ENCODE measurements around the gene PPP1R12B.
"Not testable (repeated sequence)": the region's sequence is repeated elsewhere in the genome, so short reads cannot be mapped to it uniquely, and the experiment has no call there.

PPP1R12B gene

GRCh38 chr1:202580619-202581018 lies 232.1 kb downstream of the PPP1R12B start:
- no peak for DNase-seq
- H3K27me3 Mint-ChIP-seq, result no peaks in the 10 kb centered on the region
- H3K27ac Mint-ChIP-seq, result no peak overlapping the region
- H3K36me3 Mint-ChIP-seq (ENCODE audit: low read depth), result peaks cover 30% of the 10 kb centered on the region
- H3K4me3 Mint-ChIP-seq, result no peak overlapping the region
- no peaks in the 10 kb centered on the region for H3K9me3 Mint-ChIP-seq
- H3K4me1 Mint-ChIP-seq (ENCODE audit: low read depth), result no peaks in the 10 kb centered on the region

- not testable (repeated sequence) for DNase-seq; H3K9me3 Mint-ChIP-seq; H3K4me3 Mint-ChIP-seq; H3K27me3 Mint-ChIP-seq; H3K27ac Mint-ChIP-seq; H3K4me1 Mint-ChIP-seq (ENCODE audit: low read depth)
- H3K36me3 Mint-ChIP-seq (ENCODE audit: low read depth), result peaks cover 30% of the 10 kb centered on the region
These were observed 233.9 kb downstream of the PPP1R12B start for GRCh38 chr1:202582350-202582749.

- no peak for DNase-seq
- H3K27me3 Mint-ChIP-seq, result no peaks in the 10 kb centered on the region
- H3K4me1 Mint-ChIP-seq (ENCODE audit: low read depth), result no peaks in the 10 kb centered on the region
- H3K9me3 Mint-ChIP-seq, result no peaks in the 10 kb centered on the region
- H3K27ac Mint-ChIP-seq, result no peak overlapping the region
- peaks cover 29% of the 10 kb centered on the region for H3K36me3 Mint-ChIP-seq (ENCODE audit: low read depth)
- no peak overlapping the region for H3K4me3 Mint-ChIP-seq
These were observed 236.4 kb downstream of the PPP1R12B start for GRCh38 chr1:202584707-202585589.

- Mint-ChIP-seq H3K27ac (no peak overlapping the region), H3K27me3 (no peaks in the 10 kb centered on the region), H3K4me1 (ENCODE audit: low read depth) (no peaks in the 10 kb centered on the region), H3K36me3 (ENCODE audit: low read depth) (peaks cover 23% of the 10 kb centered on the region), H3K4me3 (no peak overlapping the region), H3K9me3 (no peaks in the 10 kb centered on the region)
- no peak for DNase-seq
These were observed 237.1 kb downstream of the PPP1R12B start for GRCh38 chr1:202585590-202585933.

GRCh38 chr1:202586018-202586821 lies 237.7 kb downstream of the PPP1R12B start:
- H3K36me3 Mint-ChIP-seq (ENCODE audit: low read depth), result peaks cover 17% of the 10 kb centered on the region
- no peak overlapping the region for H3K4me3 Mint-ChIP-seq
- no peak overlapping the region for H3K27ac Mint-ChIP-seq
- H3K4me1 Mint-ChIP-seq (ENCODE audit: low read depth), result no peaks in the 10 kb centered on the region
- H3K27me3 Mint-ChIP-seq, result no peaks in the 10 kb centered on the region
- H3K9me3 Mint-ChIP-seq, result no peaks in the 10 kb centered on the region
- no peak for DNase-seq

- Mint-ChIP-seq H3K27ac (no peak overlapping the region), H3K36me3 (ENCODE audit: low read depth) (peaks cover 11% of the 10 kb centered on the region)
These were observed 238.4 kb downstream of the PPP1R12B start for GRCh38 chr1:202586871-202587270.

GRCh38 chr1:202587859-202588485 lies 239.5 kb downstream of the PPP1R12B start:
- no peak overlapping the region for H3K27ac Mint-ChIP-seq
- H3K27me3 Mint-ChIP-seq, result no peaks in the 10 kb centered on the region
- no peaks in the 10 kb centered on the region for H3K9me3 Mint-ChIP-seq
- H3K36me3 Mint-ChIP-seq (ENCODE audit: low read depth), result peaks cover 4% of the 10 kb centered on the region
- no peak for DNase-seq
- H3K4me3 Mint-ChIP-seq, result no peak overlapping the region
- no peaks in the 10 kb centered on the region for H3K4me1 Mint-ChIP-seq (ENCODE audit: low read depth)

More at GRCh38 chr1:202586871-202587270, 238.4 kb downstream of the PPP1R12B start:
- no peaks in the 10 kb centered on the region for H3K27me3 Mint-ChIP-seq
- no peaks in the 10 kb centered on the region for H3K9me3 Mint-ChIP-seq
- no peak overlapping the region for H3K4me3 Mint-ChIP-seq
- no peak for DNase-seq
- no peaks in the 10 kb centered on the region for H3K4me1 Mint-ChIP-seq (ENCODE audit: low read depth)

GRCh38 chr1:202588503-202589189 lies 240.1 kb downstream of the PPP1R12B start:
- Mint-ChIP-seq H3K4me3 (no peak overlapping the region), H3K9me3 (no peaks in the 10 kb centered on the region), H3K4me1 (ENCODE audit: low read depth) (no peaks in the 10 kb centered on the region), H3K27ac (no peak overlapping the region), H3K36me3 (ENCODE audit: low read depth) (no peaks in the 10 kb centered on the region), H3K27me3 (no peaks in the 10 kb centered on the region)
- DNase-seq, result no peak

GRCh38 chr1:202589190-202589930 lies 240.9 kb downstream of the PPP1R12B start:
- Mint-ChIP-seq H3K4me3 (no peak overlapping the region), H3K27ac (no peak overlapping the region), H3K9me3 (no peaks in the 10 kb centered on the region), H3K36me3 (ENCODE audit: low read depth) (no peaks in the 10 kb centered on the region), H3K27me3 (no peaks in the 10 kb centered on the region), H3K4me1 (ENCODE audit: low read depth) (no peaks in the 10 kb centered on the region)
- DNase-seq, result no peak

- H3K27me3 Mint-ChIP-seq, result no peaks in the 10 kb centered on the region
- no peak for DNase-seq
- H3K36me3 Mint-ChIP-seq (ENCODE audit: low read depth), result no peaks in the 10 kb centered on the region
- H3K4me1 Mint-ChIP-seq (ENCODE audit: low read depth), result no peaks in the 10 kb centered on the region
- H3K27ac Mint-ChIP-seq, result no peak overlapping the region
- no peaks in the 10 kb centered on the region for H3K9me3 Mint-ChIP-seq
- no peak overlapping the region for H3K4me3 Mint-ChIP-seq
These were observed 241.6 kb downstream of the PPP1R12B start for GRCh38 chr1:202590126-202590525.

- no peak overlapping the region for H3K4me3 Mint-ChIP-seq
- H3K27me3 Mint-ChIP-seq, result no peaks in the 10 kb centered on the region
These were observed 242.5 kb downstream of the PPP1R12B start for GRCh38 chr1:202590975-202591411.

GRCh38 chr1:202591515-202591914 lies 243.0 kb downstream of the PPP1R12B start:
- no peak for DNase-seq
- H3K4me3 Mint-ChIP-seq, result no peak overlapping the region
- no peaks in the 10 kb centered on the region for H3K27me3 Mint-ChIP-seq
- H3K27ac Mint-ChIP-seq, result no peak overlapping the region
- H3K36me3 Mint-ChIP-seq (ENCODE audit: low read depth), result no peaks in the 10 kb centered on the region
- H3K4me1 Mint-ChIP-seq (ENCODE audit: low read depth), result no peaks in the 10 kb centered on the region
- no peaks in the 10 kb centered on the region for H3K9me3 Mint-ChIP-seq

More at GRCh38 chr1:202590975-202591411, 242.5 kb downstream of the PPP1R12B start:
- Mint-ChIP-seq H3K4me1 (ENCODE audit: low read depth) (no peaks in the 10 kb centered on the region), H3K9me3 (no peaks in the 10 kb centered on the region), H3K27ac (no peak overlapping the region), H3K36me3 (ENCODE audit: low read depth) (no peaks in the 10 kb centered on the region)
- no peak for DNase-seq

GRCh38 chr1:202592146-202592545 lies 243.6 kb downstream of the PPP1R12B start:
- no peak overlapping the region for H3K4me3 Mint-ChIP-seq
- no peaks in the 10 kb centered on the region for H3K9me3 Mint-ChIP-seq
- H3K27ac Mint-ChIP-seq, result no peak overlapping the region
- H3K36me3 Mint-ChIP-seq (ENCODE audit: low read depth), result no peaks in the 10 kb centered on the region
- no peak for DNase-seq
- H3K27me3 Mint-ChIP-seq, result no peaks in the 10 kb centered on the region
- no peaks in the 10 kb centered on the region for H3K4me1 Mint-ChIP-seq (ENCODE audit: low read depth)

GRCh38 chr1:202593845-202594244 lies 245.3 kb downstream of the PPP1R12B start:
- Mint-ChIP-seq H3K27me3 (no peaks in the 10 kb centered on the region), H3K4me3 (no peak overlapping the region), H3K9me3 (no peaks in the 10 kb centered on the region), H3K36me3 (ENCODE audit: low read depth) (no peaks in the 10 kb centered on the region), H3K4me1 (ENCODE audit: low read depth) (no peaks in the 10 kb centered on the region), H3K27ac (no peak overlapping the region)
- DNase-seq, result no peak

Data from activated T-cell treated with anti-CD3 and anti-CD28 coated beads, Interleukin-2, amount 50 U/mL, for 24 hours (primary cell).